ENCODE data around the gene EEF1AKMT4.

DNA sequence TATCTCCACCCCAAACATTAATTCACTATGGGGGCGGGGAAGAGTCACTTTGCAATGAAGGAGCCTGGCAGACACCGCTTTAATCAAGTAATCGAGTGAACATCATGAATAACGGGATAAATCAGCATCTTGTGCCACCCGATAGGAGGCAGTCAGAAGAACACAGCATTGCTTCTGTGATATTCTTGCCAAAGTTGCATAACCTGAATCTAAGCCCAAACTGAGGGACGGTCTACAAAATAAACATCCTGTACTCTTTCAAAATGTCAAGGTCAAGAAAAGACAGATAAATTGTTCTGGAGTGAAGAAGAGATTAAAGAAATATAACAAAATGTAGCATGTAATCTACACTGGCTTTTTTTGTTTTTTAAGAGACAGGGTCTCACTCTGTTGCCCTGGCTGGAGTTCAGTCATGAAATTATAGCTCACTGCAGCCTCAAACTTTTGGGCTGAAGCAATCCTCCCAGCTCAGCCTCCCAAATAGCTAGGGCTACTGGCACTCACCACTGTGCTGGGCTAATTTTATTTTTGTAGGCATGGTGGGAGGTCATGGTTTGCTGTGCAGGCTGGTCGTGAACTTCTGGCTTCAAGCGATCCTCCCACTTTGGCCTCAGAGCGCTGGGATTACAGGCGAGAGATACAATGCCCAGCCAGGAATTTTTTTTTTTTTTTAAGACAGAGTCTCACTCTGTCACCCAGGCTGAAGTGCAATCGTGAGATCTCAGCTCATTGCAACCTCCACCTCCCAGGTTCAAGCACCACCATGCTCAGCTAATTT lies 40.1 kb upstream of the EEF1AKMT4 start:
- TF ChIP-seq, protein P1, sequence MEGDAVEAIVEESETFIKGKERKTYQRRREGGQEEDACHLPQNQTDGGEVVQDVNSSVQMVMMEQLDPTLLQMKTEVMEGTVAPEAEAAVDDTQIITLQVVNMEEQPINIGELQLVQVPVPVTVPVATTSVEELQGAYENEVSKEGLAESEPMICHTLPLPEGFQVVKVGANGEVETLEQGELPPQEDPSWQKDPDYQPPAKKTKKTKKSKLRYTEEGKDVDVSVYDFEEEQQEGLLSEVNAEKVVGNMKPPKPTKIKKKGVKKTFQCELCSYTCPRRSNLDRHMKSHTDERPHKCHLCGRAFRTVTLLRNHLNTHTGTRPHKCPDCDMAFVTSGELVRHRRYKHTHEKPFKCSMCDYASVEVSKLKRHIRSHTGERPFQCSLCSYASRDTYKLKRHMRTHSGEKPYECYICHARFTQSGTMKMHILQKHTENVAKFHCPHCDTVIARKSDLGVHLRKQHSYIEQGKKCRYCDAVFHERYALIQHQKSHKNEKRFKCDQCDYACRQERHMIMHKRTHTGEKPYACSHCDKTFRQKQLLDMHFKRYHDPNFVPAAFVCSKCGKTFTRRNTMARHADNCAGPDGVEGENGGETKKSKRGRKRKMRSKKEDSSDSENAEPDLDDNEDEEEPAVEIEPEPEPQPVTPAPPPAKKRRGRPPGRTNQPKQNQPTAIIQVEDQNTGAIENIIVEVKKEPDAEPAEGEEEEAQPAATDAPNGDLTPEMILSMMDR (IDR thresholded peaks at IDR 0.05; ENCODE audit: borderline replicate concordance, extremely low read depth, low read length, poor library complexity, severe bottlenecking), result no peak
- TF ChIP-seq EZH2 (IDR thresholded peaks at IDR 0.05; ENCODE audit: borderline replicate concordance, low read depth, low read length, severe bottlenecking), result no peak
